Neural crest cell (in vitro differentiated cells): Measurements from ENCODE around the gene RASA3. TPM values are rescaled to one million over a fixed set of nuclear protein-coding genes. Genes with fewer than 3 reads are reported as not detected.
A peak's percentile ranks its signal among the peaks of the same experiment; 100 is the strongest.
"Not testable (repeated sequence)": the region's sequence is repeated elsewhere in the genome, so short reads cannot be mapped to it uniquely, and the experiment has no call there.

Experiments
- DNase-seq: peaks from one replicate; pipeline ENCODE4 v3.0.0; 2021; ENCODE audit warnings: low read depth, mixed read lengths, low spot score
- H3K27ac Mint-ChIP-seq: one replicate; pipeline ENCODE4 v1.8.0; 2021; ENCODE audit warnings: mild to moderate bottlenecking, mixed read lengths; ENCODE audit not compliant: unreplicated experiment
- H3K27me3 Mint-ChIP-seq: 2 replicates; pipeline ENCODE4 v1.8.0; 2021; ENCODE audit warnings: low read depth, mild to moderate bottlenecking, mixed read lengths
- H3K36me3 Mint-ChIP-seq: 2 replicates; pipeline ENCODE4 v1.8.0; 2021; ENCODE audit warnings: low read depth, mild to moderate bottlenecking, mixed read lengths
- H3K4me1 Mint-ChIP-seq: 2 replicates; pipeline ENCODE4 v1.8.0; 2021; ENCODE audit warnings: mixed read lengths
- H3K4me3 Mint-ChIP-seq: one replicate; pipeline ENCODE4 v1.8.0; 2021; ENCODE audit warnings: mild to moderate bottlenecking, mixed read lengths
- H3K9me3 Mint-ChIP-seq: 2 replicates; pipeline ENCODE4 v1.8.0; 2021; ENCODE audit warnings: mixed read lengths
- CTCF ChIP-seq: fragments of 200-600 bp; sonication (generic); conservative IDR thresholded peaks from 2 replicates; pipeline ENCODE4 v1.5.0; 2021; ENCODE audit warnings: antibody characterized with exemption, mild to moderate bottlenecking
- total RNA-seq: library from RNA; stranded (reverse); gene quantifications from 2 replicates; pipeline ENCODE4 v1.2.1, GENCODE V29; 2021

The RASA3 gene
- total RNA-seq, 1 donor from 2014 or later = 29.5 TPM

GRCh38 chr13:114100446-114101357, 31.7 kb downstream of the RASA3 start:
- TF ChIP-seq CTCF = no peak
- Mint-ChIP-seq H3K36me3 (peaks cover 2% of the 10 kb centered on the region), H3K4me1 (peaks cover 37% of the 10 kb centered on the region), H3K4me3 (no peak overlapping the region), H3K27ac (no peak overlapping the region), H3K27me3 (peaks cover 4% of the 10 kb centered on the region), H3K9me3 (no peaks in the 10 kb centered on the region)
- DNase-seq = no peak

GRCh38 chr13:114099918-114100445, 32.4 kb downstream of the RASA3 start:
- DNase-seq = no peak
- no peak for TF ChIP-seq CTCF
- Mint-ChIP-seq H3K4me1 (peaks cover 35% of the 10 kb centered on the region), H3K27ac (no peak overlapping the region), H3K36me3 (peaks cover 5% of the 10 kb centered on the region), H3K9me3 (no peaks in the 10 kb centered on the region), H3K27me3 (peaks cover 4% of the 10 kb centered on the region), H3K4me3 (no peak overlapping the region)

- no peaks in the 10 kb centered on the region for H3K9me3 Mint-ChIP-seq
- peaks cover 4% of the 10 kb centered on the region for H3K27me3 Mint-ChIP-seq
- no peak for DNase-seq
- H3K4me1 Mint-ChIP-seq = peaks cover 35% of the 10 kb centered on the region
- TF ChIP-seq CTCF = no peak
- H3K36me3 Mint-ChIP-seq = peaks cover 7% of the 10 kb centered on the region
- H3K27ac Mint-ChIP-seq = peak overlapping the region; percentile 19
- H3K4me3 Mint-ChIP-seq = no peak overlapping the region
These were observed 33.2 kb downstream of the RASA3 start for GRCh38 chr13:114099191-114099590.

GRCh38 chr13:114098689-114099056, 33.8 kb downstream of the RASA3 start:
- peaks cover 12% of the 10 kb centered on the region for H3K36me3 Mint-ChIP-seq
- peak overlapping the region; percentile 91 for H3K27ac Mint-ChIP-seq
- not testable (repeated sequence) for H3K27me3 Mint-ChIP-seq, H3K4me3 Mint-ChIP-seq, DNase-seq, H3K9me3 Mint-ChIP-seq
- H3K4me1 Mint-ChIP-seq = peaks cover 35% of the 10 kb centered on the region

GRCh38 chr13:114097893-114098688, 34.3 kb downstream of the RASA3 start:
- H3K4me1 Mint-ChIP-seq = peaks cover 35% of the 10 kb centered on the region
- DNase-seq = no peak
- peak overlapping the region; percentile 76 for H3K4me3 Mint-ChIP-seq
- H3K36me3 Mint-ChIP-seq = peaks cover 18% of the 10 kb centered on the region
- H3K27ac Mint-ChIP-seq = peak overlapping the region; percentile 91
- peaks cover 6% of the 10 kb centered on the region for H3K9me3 Mint-ChIP-seq
- TF ChIP-seq CTCF = no peak
- H3K27me3 Mint-ChIP-seq = peaks cover 4% of the 10 kb centered on the region
